Suprapubic skin (tissue), 3 donors: ENCODE results near the gene PDE9A.

Experiments used
- POLR2A ChIP-seq, 2 donors: fragments of 450-650 bp; IDR thresholded peaks; one replicate each; pipeline ENCODE4 v1.6.1; 2017; ENCODE audit warnings: antibody characterized with exemption in 2 of 2, mild to moderate bottlenecking in 2 of 2, moderate library complexity in 2 of 2
- TF ChIP-seq, protein P1 (sequence below), 2 donors: fragments of 200-600 bp in 1 of 2; fragments of 450-650 bp in 1 of 2; sonication (generic) in 1 of 2; IDR thresholded peaks; one replicate each; pipeline ENCODE4 v1.5.1; 2016 to 2019; ENCODE audit warnings: antibody characterized with exemption in 2 of 2, mild to moderate bottlenecking in 1 of 2, moderate library complexity in 1 of 2

DNA sequence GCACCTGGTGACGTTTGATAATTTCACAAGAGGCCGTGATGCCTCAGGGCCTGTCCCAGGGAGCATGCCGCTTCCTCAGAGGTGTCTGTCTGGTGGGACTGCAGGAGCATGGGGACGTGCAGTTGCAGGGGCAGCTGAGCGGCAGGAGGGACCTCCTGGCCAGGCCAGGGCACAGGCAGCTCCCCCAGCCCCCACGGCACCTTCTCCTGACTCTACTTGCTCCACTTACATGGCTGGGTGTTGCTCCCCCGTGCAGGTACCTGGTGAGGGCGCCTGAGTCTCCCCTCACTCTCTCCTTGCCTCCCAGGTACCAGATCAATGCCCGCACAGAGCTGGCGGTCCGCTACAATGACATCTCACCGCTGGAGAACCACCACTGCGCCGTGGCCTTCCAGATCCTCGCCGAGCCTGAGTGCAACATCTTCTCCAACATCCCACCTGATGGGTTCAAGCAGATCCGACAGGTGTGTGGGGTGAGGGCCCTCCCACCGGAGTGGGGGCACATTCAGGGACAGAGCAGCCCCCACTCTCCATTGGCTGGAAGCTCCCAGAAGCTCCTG is 108.4 kb downstream of the PDE9A start:
- TF ChIP-seq, protein P1, sequence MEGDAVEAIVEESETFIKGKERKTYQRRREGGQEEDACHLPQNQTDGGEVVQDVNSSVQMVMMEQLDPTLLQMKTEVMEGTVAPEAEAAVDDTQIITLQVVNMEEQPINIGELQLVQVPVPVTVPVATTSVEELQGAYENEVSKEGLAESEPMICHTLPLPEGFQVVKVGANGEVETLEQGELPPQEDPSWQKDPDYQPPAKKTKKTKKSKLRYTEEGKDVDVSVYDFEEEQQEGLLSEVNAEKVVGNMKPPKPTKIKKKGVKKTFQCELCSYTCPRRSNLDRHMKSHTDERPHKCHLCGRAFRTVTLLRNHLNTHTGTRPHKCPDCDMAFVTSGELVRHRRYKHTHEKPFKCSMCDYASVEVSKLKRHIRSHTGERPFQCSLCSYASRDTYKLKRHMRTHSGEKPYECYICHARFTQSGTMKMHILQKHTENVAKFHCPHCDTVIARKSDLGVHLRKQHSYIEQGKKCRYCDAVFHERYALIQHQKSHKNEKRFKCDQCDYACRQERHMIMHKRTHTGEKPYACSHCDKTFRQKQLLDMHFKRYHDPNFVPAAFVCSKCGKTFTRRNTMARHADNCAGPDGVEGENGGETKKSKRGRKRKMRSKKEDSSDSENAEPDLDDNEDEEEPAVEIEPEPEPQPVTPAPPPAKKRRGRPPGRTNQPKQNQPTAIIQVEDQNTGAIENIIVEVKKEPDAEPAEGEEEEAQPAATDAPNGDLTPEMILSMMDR (IDR thresholded peaks at IDR 0.05), result no peak
- TF ChIP-seq POLR2A (IDR thresholded peaks at IDR 0.05), result no peak
